Neuronal stem cell (in vitro differentiated cells): ENCODE data around the gene ARL6IP6.

Source experiments
- DNase-seq: peaks from one replicate; pipeline ENCODE4 v3.0.0-alpha.2; 2013; ENCODE audit warnings: low spot score
- H2AFZ ChIP-seq: one replicate; pipeline ENCODE4 v1.6.1; 2013; ENCODE audit warnings: mild to moderate bottlenecking, low read length, inconsistent platforms
- H2AK5ac ChIP-seq: 2 replicates; pipeline ENCODE4 v1.6.1; 2013; ENCODE audit warnings: low read depth, mild to moderate bottlenecking, inconsistent platforms, low read length, moderate library complexity, mixed read lengths
- H2BK120ac ChIP-seq: 2 replicates; pipeline ENCODE4 v1.6.1; 2013; ENCODE audit warnings: low read depth, mild to moderate bottlenecking, inconsistent platforms, low read length, moderate library complexity, mixed read lengths
- H2BK12ac ChIP-seq: one replicate; pipeline ENCODE4 v1.6.1; 2013; ENCODE audit warnings: low read length, inconsistent platforms
- H2BK15ac ChIP-seq: 2 replicates; pipeline ENCODE4 v1.6.1; 2013; ENCODE audit warnings: mild to moderate bottlenecking, low read length, inconsistent platforms, mixed read lengths
- H2BK5ac ChIP-seq: one replicate; pipeline ENCODE4 v1.6.1; 2013; ENCODE audit warnings: inconsistent platforms, mild to moderate bottlenecking, low read length, moderate library complexity
- H3K14ac ChIP-seq: one replicate; pipeline ENCODE4 v1.6.1; 2013; ENCODE audit warnings: low read length, inconsistent platforms
- H3K18ac ChIP-seq: 2 replicates; pipeline ENCODE4 v1.6.1; 2013; ENCODE audit warnings: low read length, inconsistent platforms
- H3K23ac ChIP-seq: 2 replicates; pipeline ENCODE4 v1.6.1; 2013; ENCODE audit warnings: low read depth, mild to moderate bottlenecking, mixed read lengths, low read length, inconsistent platforms; ENCODE audit not compliant: poor library complexity
- H3K27ac ChIP-seq: replicated peaks from 3 replicates; pipeline ENCODE4 v1.5.1; 2013; ENCODE audit warnings: low read length, inconsistent platforms
- H3K27me3 ChIP-seq, 3 experiments: 2 replicates each; pipeline ENCODE4 v1.6.1; 2013; ENCODE audit warnings: low read length in 3 of 3, mild to moderate bottlenecking in 2 of 3, inconsistent platforms in 1 of 3, low read depth in 1 of 3, mixed read lengths in 1 of 3, moderate library complexity in 1 of 3; ENCODE audit not compliant: control insufficient read depth in 3 of 3, insufficient read depth in 3 of 3
- H3K36me3 ChIP-seq, 2 donors: replicated peaks in 1 of 2; 2 replicates each; pipeline ENCODE4 v1.6.1; 2013; ENCODE audit warnings: low read length in 2 of 2; ENCODE audit not compliant: control insufficient read depth in 2 of 2, insufficient read depth in 2 of 2
- H3K4ac ChIP-seq: 2 replicates; pipeline ENCODE4 v1.6.1; 2013; ENCODE audit warnings: inconsistent platforms, mild to moderate bottlenecking, low read length, moderate library complexity
- H3K4me1 ChIP-seq, 2 donors: 1 replicate in 1 of 2; 2 replicates in 1 of 2; pipeline ENCODE4 v1.6.1; 2013; ENCODE audit warnings: low read length in 2 of 2, low read depth in 1 of 2; ENCODE audit not compliant: control insufficient read depth in 2 of 2, insufficient read depth in 1 of 2
- H3K4me2 ChIP-seq: one replicate; pipeline ENCODE4 v1.6.1; 2013; ENCODE audit warnings: mild to moderate bottlenecking, low read length, inconsistent platforms; ENCODE audit not compliant: insufficient read depth, poor library complexity, severe bottlenecking
- H3K4me3 ChIP-seq, 2 donors: 2 replicates each; pipeline ENCODE4 v1.5.1; 2013; ENCODE audit warnings: low read length in 2 of 2, mild to moderate bottlenecking in 2 of 2, inconsistent platforms in 1 of 2, moderate library complexity in 1 of 2
- H3K79me1 ChIP-seq: one replicate; pipeline ENCODE4 v1.6.1; 2013; ENCODE audit warnings: low read depth, mild to moderate bottlenecking, inconsistent platforms, low read length, moderate library complexity
- H3K9ac ChIP-seq: one replicate; pipeline ENCODE4 v1.6.1; 2013; ENCODE audit warnings: mild to moderate bottlenecking, low read depth, low read length, inconsistent platforms; ENCODE audit not compliant: poor library complexity
- H3K9me3 ChIP-seq, 2 donors: replicated peaks in 1 of 2; 2 replicates each; pipeline versions ENCODE3 to v1.6.1; 2013; ENCODE audit warnings: low read length in 2 of 2, mild to moderate bottlenecking in 2 of 2, inconsistent platforms in 1 of 2, low read depth in 1 of 2, mixed read lengths in 1 of 2, moderate library complexity in 1 of 2; ENCODE audit not compliant: control insufficient read depth in 2 of 2, insufficient read depth in 1 of 2
- H4K8ac ChIP-seq: one replicate; pipeline ENCODE4 v1.6.1; 2013; ENCODE audit warnings: low read depth, mild to moderate bottlenecking, inconsistent platforms, low read length, moderate library complexity
- H4K91ac ChIP-seq: one replicate; pipeline ENCODE4 v1.6.1; 2013; ENCODE audit warnings: low read length, low read depth, mild to moderate bottlenecking, inconsistent platforms; ENCODE audit not compliant: poor library complexity
- WGBS, 2 donors: extraction: QIAGEN DNeasy Blood & Tissue Kit; methylation state at CpG; one replicate each; pipeline ENCODE4 v1.1.7; 2013; ENCODE audit warnings: missing lambda C conversion rate in 2 of 2, mixed read lengths in 1 of 2; ENCODE audit not compliant: insufficient read length in 2 of 2, insufficient replicate concordance in 1 of 2; ENCODE audit errors: extremely low coverage in 2 of 2; 5-methylcytosine and 5-hydroxymethylcytosine counted together

ARL6IP6 gene

GRCh38 chr2:152715854-152716428 lies 2.5 kb upstream of the ARL6IP6 start:
- DNase-seq, result no peak
- Histone ChIP-seq H4K8ac (no peak overlapping the region), H2AFZ (no peak overlapping the region), H2BK12ac (no peak overlapping the region), H3K14ac (no peak overlapping the region), H3K9me3 (peaks cover 0 to 10% of the 10 kb centered on the region in 2 donors), H2BK120ac (no peak overlapping the region), H2BK15ac (no peak overlapping the region), H4K91ac (no peak overlapping the region), H3K4me3 (peak overlapping the region in 1 of 2 donors; percentile 92), H3K9ac (no peak overlapping the region), H3K4me2 (peak overlapping the region; percentile 52), H3K36me3 (peaks cover 7 to 62% of the 10 kb centered on the region in 2 donors), H3K4me1 (peaks cover 3 to 9% of the 10 kb centered on the region in 2 donors), H3K27ac (no peak overlapping the region), H3K23ac (no peak overlapping the region), H2AK5ac (no peak overlapping the region), H2BK5ac (no peak overlapping the region), H3K4ac (no peak overlapping the region), H3K18ac (no peak overlapping the region), H3K27me3 (no peaks in the 10 kb centered on the region), H3K79me1 (peaks cover 2% of the 10 kb centered on the region)
- WGBS, 2 donors, result no CpG with 5 or more reads among the region's 8 CpGs

GRCh38 chr2:152716805-152717227 lies 1.6 kb upstream of the ARL6IP6 start:
- no CpG with 5 or more reads among the region's 13 CpGs for WGBS, 2 donors
- H3K9me3 ChIP-seq, result peaks cover 0 to 3% of the 10 kb centered on the region in 2 donors
- H3K9ac ChIP-seq, result peak overlapping the region; percentile 92
- H3K23ac ChIP-seq, result peak overlapping the region; percentile 99
- H3K27me3 ChIP-seq, result no peaks in the 10 kb centered on the region
- peak overlapping the region; percentile 99 for H2BK5ac ChIP-seq
- peak overlapping the region; percentile 92 to 93 for H3K4me3 ChIP-seq
- DNase-seq, result no peak
- H2BK120ac ChIP-seq, result no peak overlapping the region
- H3K79me1 ChIP-seq, result peaks cover 2% of the 10 kb centered on the region
- H3K27ac ChIP-seq, result peak overlapping the region; percentile 78
- H2BK12ac ChIP-seq, result no peak overlapping the region
- H3K18ac ChIP-seq, result peak overlapping the region; percentile 97
- peak overlapping the region; percentile 71 for H3K14ac ChIP-seq
- H3K4me2 ChIP-seq, result peak overlapping the region; percentile 52
- H3K4ac ChIP-seq, result no peak overlapping the region
- H2AFZ ChIP-seq, result peak overlapping the region; percentile 86
- H4K91ac ChIP-seq, result peak overlapping the region; percentile 72
- peak overlapping the region; percentile 84 for H2AK5ac ChIP-seq
- H3K4me1 ChIP-seq, result peaks cover 3 to 9% of the 10 kb centered on the region in 2 donors
- H2BK15ac ChIP-seq, result no peak overlapping the region
- H3K36me3 ChIP-seq, result peaks cover 7 to 62% of the 10 kb centered on the region in 2 donors
- H4K8ac ChIP-seq, result peak overlapping the region; percentile 82

GRCh38 chr2:152717228-152718075 lies 968 bp upstream of the ARL6IP6 start, which contains the start of gene PRPF40A:
PRPF40A (minus strand) TSS chr2:152717461; CDS start chr2:152717439, 22 bp downstream.
- Histone ChIP-seq H4K8ac (peak within 1 kb of the TSS; percentile 82), H3K14ac (peak within 1 kb of the TSS; percentile 71), H3K4me1 (peaks cover 3 to 9% of the 10 kb centered on the region in 2 donors), H3K79me1 (peaks cover 2% of the 10 kb centered on the region), H2AK5ac (peak within 1 kb of the TSS; percentile 84), H3K18ac (peak within 1 kb of the TSS; percentile 100), H2BK15ac (peak within 1 kb of the TSS; percentile 54), H3K4me2 (peak within 1 kb of the TSS; percentile 52), H3K4me3 (peak within 1 kb of the TSS; percentile 92 to 94), H3K27me3 (no peaks in the 10 kb centered on the region), H2BK12ac (no peak within 1 kb of the TSS), H4K91ac (peak within 1 kb of the TSS; percentile 72), H3K4ac (no peak within 1 kb of the TSS), H3K23ac (peak within 1 kb of the TSS; percentile 99), H2BK120ac (peak within 1 kb of the TSS; percentile 24), H2BK5ac (peak within 1 kb of the TSS; percentile 99), H2AFZ (peak within 1 kb of the TSS; percentile 97), H3K36me3 (peaks cover 5 to 62% of the 10 kb centered on the region in 2 donors), H3K9ac (peak within 1 kb of the TSS; percentile 99), H3K27ac (peak within 1 kb of the TSS; percentile 99), H3K9me3 (no peaks in the 10 kb centered on the region)
- peak; percentile 97 for DNase-seq
- WGBS, 2 donors, result no CpG with 5 or more reads among the region's 71 CpGs
